GM12878 (cell line): ENCODE measurements around the gene KAZN. TPM values are rescaled to one million over a fixed set of nuclear protein-coding genes. Genes with fewer than 3 reads are reported as not detected.

Experiments used
- ATAC-seq: fragments of 200-7000 bp; cut with Tn5 transposase; 3 replicates; pipeline ENCODE4 v1.9.1; 2020; ENCODE audit warnings: mild to moderate bottlenecking, moderate library complexity
- BruUV-seq: library from RNA; stranded (reverse); fragments of 400-500 nt; replicated peaks from 2 replicates; lab custom pipeline; 2021; lab: Mats Ljungman, UMichigan
- CTCF ChIA-PET: fragments of 300-600 bp; sonication (Branson Sonifier 250); formaldehyde crosslinking; extraction: SDS; loops from one replicate; lab custom pipeline; 2021; ENCODE audit warnings: inconsistent platforms; lab: Yijun Ruan, JAX
- POLR2A ChIA-PET: fragments of 350-600 bp; formaldehyde crosslinking; extraction: SDS; loops from one replicate; lab custom pipeline; 2021; ENCODE audit warnings: inconsistent platforms; lab: Charles Lee
- RAD21 ChIA-PET: fragments of 300-600 bp; sonication (Branson Sonifier 250); formaldehyde crosslinking; loops from one replicate; lab custom pipeline; 2023; ENCODE audit warnings: antibody characterized with exemption; ENCODE audit not compliant: unreplicated experiment; lab: Charles Lee
- SMC1A ChIA-PET: fragments of 300-600 bp; sonication (Branson Sonifier 250); formaldehyde crosslinking; loops from one replicate; lab custom pipeline; 2023; ENCODE audit not compliant: unreplicated experiment, uncharacterized antibody; lab: Charles Lee
- DNase-seq: peaks from one replicate; pipeline ENCODE4 v3.0.0-alpha.2; 2011; ENCODE audit warnings: low read depth, low spot score
- FAIRE-seq: peaks from 3 replicates; lab custom pipeline; 2011; peaks lifted over from hg19 to GRCh38; lab: Jason Lieb, UNC
- H2AFZ ChIP-seq: 2 replicates; pipeline ENCODE4 v1.6.0; 2011; ENCODE audit warnings: low read depth, low read length, control low read depth; ENCODE audit not compliant: control insufficient read depth
- H3K27ac ChIP-seq: 2 replicates; pipeline ENCODE4 v1.5.1; 2011; ENCODE audit warnings: control low read depth; ENCODE audit not compliant: control insufficient read depth, insufficient read depth
- H3K27me3 ChIP-seq, 2 experiments: replicated peaks in 1 of 2; 2 replicates each; pipeline versions ENCODE4 v1.6.0 to v1.6.1; 2011; ENCODE audit warnings: low read length in 1 of 2; ENCODE audit not compliant: control insufficient read depth in 2 of 2, insufficient read depth in 2 of 2
- H3K36me3 ChIP-seq, 2 experiments: 2 replicates each; pipeline ENCODE4 v1.5.1; 2011; ENCODE audit warnings: low read length in 1 of 2; ENCODE audit not compliant: control insufficient read depth in 2 of 2, insufficient read depth in 2 of 2
- H3K4me1 ChIP-seq: 2 replicates; pipeline ENCODE4 v1.6.1; 2011; ENCODE audit warnings: mild to moderate bottlenecking, low read length, moderate library complexity, mixed read lengths; ENCODE audit not compliant: control insufficient read depth, insufficient read depth
- H3K4me2 ChIP-seq: 2 replicates; pipeline ENCODE4 v1.6.0; 2011; ENCODE audit warnings: control low read depth; ENCODE audit not compliant: control insufficient read depth, insufficient read depth
- H3K4me3 ChIP-seq: fragments of 200-600 bp; sonication (generic); 2 replicates; pipeline ENCODE4 v1.5.1; 2016
- H3K79me2 ChIP-seq: 2 replicates; pipeline ENCODE4 v1.6.0; 2011; ENCODE audit warnings: low read length; ENCODE audit not compliant: control insufficient read depth, insufficient read depth
- H3K9ac ChIP-seq: 2 replicates; pipeline ENCODE4 v1.8.0; 2011; ENCODE audit warnings: low read length, control low read depth, mixed read lengths; ENCODE audit not compliant: control insufficient read depth, insufficient read depth
- H3K9me3 ChIP-seq: replicated peaks from 3 replicates; pipeline ENCODE4 v1.5.1; 2011; ENCODE audit warnings: mild to moderate bottlenecking, low read length; ENCODE audit not compliant: control insufficient read depth, insufficient read depth
- H4K20me1 ChIP-seq: 2 replicates; pipeline ENCODE4 v1.6.0; 2011; ENCODE audit not compliant: control insufficient read depth, insufficient read depth
- ASH2L ChIP-seq: fragments of 300-600, 200-600 bp; sonication (generic); IDR thresholded peaks from 2 replicates; pipeline ENCODE4 v1.6.1; 2017; ENCODE audit warnings: low read depth, mild to moderate bottlenecking, borderline replicate concordance
- BCL11A ChIP-seq: IDR thresholded peaks from 2 replicates; pipeline ENCODE4 v1.6.1; 2011; ENCODE audit warnings: low read depth, low read length
- CHD1 ChIP-seq: IDR thresholded peaks from 2 replicates; pipeline ENCODE4 v1.6.1; 2012; ENCODE audit warnings: low read depth, low read length, improper control_type of control experiment
- ESRRA ChIP-seq: IDR thresholded peaks from 2 replicates; pipeline ENCODE4 v1.6.1; 2012; ENCODE audit warnings: mild to moderate bottlenecking, low read length, improper control_type of control experiment
- FOXM1 ChIP-seq: IDR thresholded peaks from 2 replicates; pipeline ENCODE4 v1.6.1; 2012; ENCODE audit warnings: low read depth, mild to moderate bottlenecking, inconsistent platforms, low read length, moderate library complexity
- HCFC1 ChIP-seq: fragments of 150-350 bp; IDR thresholded peaks from 2 replicates; pipeline ENCODE4 v1.6.1; 2014; ENCODE audit warnings: low read length
- HDAC2 ChIP-seq: fragments of 200-600 bp; sonication (generic); IDR thresholded peaks from 2 replicates; pipeline ENCODE4 v1.6.1; 2017
- IKZF1 ChIP-seq: fragments of 450-650 bp; conservative IDR thresholded peaks from 2 replicates; pipeline ENCODE4 v1.6.1; 2017; ENCODE audit warnings: antibody characterized with exemption, mild to moderate bottlenecking
- KAT2A ChIP-seq: conservative IDR thresholded peaks from 2 replicates; pipeline ENCODE4 v1.6.1; 2011; ENCODE audit warnings: low read depth, low read length; ENCODE audit not compliant: control insufficient read depth
- KDM1A ChIP-seq: fragments of 200-600 bp; sonication (generic); IDR thresholded peaks from 2 replicates; pipeline ENCODE4 v1.6.1; 2016; ENCODE audit warnings: borderline replicate concordance
- MEF2B ChIP-seq: fragments of 450-650 bp; IDR thresholded peaks from 2 replicates; pipeline ENCODE4 v1.6.1; 2018; ENCODE audit warnings: mild to moderate bottlenecking, moderate library complexity; ENCODE audit not compliant: partially characterized antibody, poor library complexity, severe bottlenecking
- MYC ChIP-seq: IDR thresholded peaks from 2 replicates; pipeline ENCODE4 v1.6.1; 2011; ENCODE audit warnings: mild to moderate bottlenecking, low read length, moderate library complexity, inconsistent platforms; ENCODE audit not compliant: insufficient read depth, insufficient replicate concordance, insufficient read length, severe bottlenecking
- RAD51 ChIP-seq: fragments of 450-650 bp; IDR thresholded peaks from 2 replicates; pipeline ENCODE4 v1.6.1; 2016; ENCODE audit warnings: moderate library complexity, mild to moderate bottlenecking, inconsistent platforms
- RB1 ChIP-seq: fragments of 450-650 bp; formaldehyde crosslinking; IDR thresholded peaks from 2 replicates; pipeline ENCODE4 v1.6.1; 2017; ENCODE audit warnings: mild to moderate bottlenecking, borderline replicate concordance
- YBX1 ChIP-seq: fragments of 450-650 bp; IDR thresholded peaks from 2 replicates; pipeline ENCODE4 v1.6.1; 2016; ENCODE audit warnings: antibody characterized with exemption
- WGBS: methylation state at CpG from one replicate; pipeline ENCODE4 v1.1.6; 2016; ENCODE audit warnings: low lambda C conversion rate; ENCODE audit not compliant: insufficient replicate concordance, insufficient coverage; ENCODE audit errors: missing lambda C conversion rate; 5-methylcytosine and 5-hydroxymethylcytosine counted together
- in situ Hi-C: fragments of 300-500 bp; cut with MboI; formaldehyde crosslinking; loops from 9 replicates; pipeline ENCODE4 v1.14.3; 2018; ENCODE audit warnings: mixed read lengths
- intact Hi-C: fragments of 100-400 bp; cut with micrococcal nuclease; formaldehyde crosslinking; loops from one replicate; pipeline ENCODE4 v1.14.2; 2022; ENCODE audit not compliant: unreplicated experiment
- polyA plus RNA-seq, 11 experiments: library from polyadenylated mRNA; depleted of rRNA in 4 of 11; unstranded in 6 of 11; stranded (reverse) in 5 of 11; fragments of >200 nt; fragmentation: Nextera tagmentation in 4 of 11; fragmentation: Illumina TruSeq in 1 of 11; extraction: Ambion mirVana in 4 of 11; extraction: Trizol in 1 of 11; gene quantifications; 1 replicate in 1 of 11; 2 replicates in 10 of 11; pipeline versions ENCODE4 v1.2.1 to v1.2.3, GENCODE V29; 2011 to 2016; ENCODE audit warnings: inconsistent platforms in 2 of 11, missing spikeins in 2 of 11, low read depth in 1 of 11
- total RNA-seq, 4 experiments: library from RNA; depleted of rRNA in 3 of 4; stranded (reverse); fragments of >200 nt in 3 of 4; fragmentation: Illumina TruSeq in 1 of 4; extraction: Trizol in 1 of 4; gene quantifications; 2 replicates each; pipeline versions ENCODE4 v1.2.1 to v1.2.3, GENCODE V29; 2013 to 2021
- TF ChIP-seq, protein P1 (sequence below): IDR thresholded peaks from 2 replicates; pipeline ENCODE4 v1.6.1; 2011; ENCODE audit warnings: low read depth, low read length, improper control_type of control experiment, borderline replicate concordance
- TF ChIP-seq, protein P2 (sequence below): IDR thresholded peaks from 2 replicates; pipeline ENCODE4 v1.6.1; 2011; ENCODE audit warnings: low read depth, mild to moderate bottlenecking, low read length, moderate library complexity, borderline replicate concordance; ENCODE audit errors: extremely low read depth
- TF ChIP-seq, protein P3 (sequence below): fragments of 450-650 bp; IDR thresholded peaks from 2 replicates; pipeline ENCODE4 v1.6.1; 2018; ENCODE audit warnings: mild to moderate bottlenecking, low read depth, moderate library complexity; ENCODE audit not compliant: partially characterized antibody
- TF ChIP-seq, protein P4 (sequence below): IDR thresholded peaks from 2 replicates; pipeline ENCODE4 v1.6.1; 2011; ENCODE audit warnings: borderline replicate concordance, low read depth, mild to moderate bottlenecking, moderate library complexity, mixed read lengths, low read length; ENCODE audit not compliant: insufficient read depth; ENCODE audit errors: extremely low read length

KAZN gene
- total and polyA plus RNA-seq, 10 of the 15 experiments (the other 5 are each of a cell fraction or from before 2014, with no cell fraction given) = 0.72 to 4.0 (median 1.2) TPM

DNA sequence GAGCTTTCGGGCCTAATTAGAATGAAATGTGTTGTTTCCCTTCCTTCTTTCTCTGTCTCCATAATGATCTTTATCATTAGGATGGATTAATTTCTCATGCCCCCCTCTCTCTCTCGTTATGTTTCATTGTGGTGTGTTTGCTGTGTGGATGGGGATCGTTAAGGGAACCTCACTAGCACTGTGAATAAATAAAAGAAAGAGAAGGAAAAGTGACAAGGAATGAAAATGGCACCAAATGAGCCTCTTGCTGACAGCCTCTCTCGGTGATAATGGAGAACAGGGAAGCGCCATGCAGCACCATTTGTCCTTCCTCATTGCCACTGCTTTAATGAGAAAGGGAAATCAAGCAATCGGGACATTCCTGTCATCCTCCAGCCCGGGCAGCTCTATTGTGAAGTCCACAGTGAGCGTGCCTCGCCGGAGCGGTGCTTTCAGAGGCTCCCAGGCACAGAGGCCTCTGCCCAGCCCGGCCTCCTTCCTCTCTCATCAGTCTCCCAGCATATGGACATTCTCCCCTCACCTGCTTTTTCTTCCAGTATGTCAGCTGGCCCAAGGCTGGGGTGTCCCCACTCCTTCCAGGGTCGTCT is 289.4 kb downstream of the KAZN start (continued):
- TF ChIP-seq YBX1 = no peak

DNA sequence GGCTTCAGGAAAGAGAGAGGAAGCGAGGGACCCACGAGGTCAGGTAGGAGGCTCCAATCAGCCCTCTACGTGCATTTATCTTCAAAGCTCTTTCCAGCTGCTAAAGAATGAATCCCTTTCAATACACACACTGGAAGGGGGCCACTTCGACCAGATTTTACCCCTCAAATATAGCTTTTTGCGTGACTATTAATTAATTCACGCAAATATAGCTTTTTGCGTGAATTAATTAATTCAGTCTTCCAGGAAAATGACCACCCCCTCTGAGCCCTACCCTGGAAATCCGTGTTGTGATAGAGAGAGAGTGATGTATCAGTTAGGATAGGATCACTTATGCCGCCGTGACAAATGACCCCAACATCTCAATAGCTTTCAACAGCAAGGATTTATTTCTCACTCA is 289.9 kb downstream of the KAZN start:
- 33% methylated on average over 10 of the region's 10 CpGs for WGBS
- Histone ChIP-seq H2AFZ (no peak overlapping the region), H3K27me3 (no peaks in the 10 kb centered on the region; a peak in 2 of 4 replicates), H3K9me3 (no peaks in the 10 kb centered on the region), H4K20me1 (no peaks in the 10 kb centered on the region), H3K36me3 (no peaks in the 10 kb centered on the region), H3K9ac (no peak overlapping the region), H3K4me3 (no peak overlapping the region), H3K79me2 (no peaks in the 10 kb centered on the region), H3K4me1 (no peaks in the 10 kb centered on the region), H3K27ac (no peak overlapping the region), H3K4me2 (no peak overlapping the region)
- ChIA-PET SMC1A (interaction anchor here (1.5 kb wide), 1 partner anchor 10 kb away, joined by 4 read pairs; no protein-coding TSS in a partner anchor), RAD21 (no interaction called here), POLR2A (no interaction called here), CTCF (interaction anchor here (0.8 to 1.2 kb wide), 3 partner anchors 9 to 159 kb away, joined by 3 to 4 read pairs (median 4); no protein-coding TSS in a partner anchor)
- ATAC-seq = no peak
- FAIRE-seq = no peak
- in situ Hi-C loops (no loop called here), intact Hi-C loops (no loop called here)
- no TSS peak for BruUV-seq
- no peak for DNase-seq
- no peak for TF ChIP-seq HDAC2
- TF ChIP-seq IKZF1 = no peak
- TF ChIP-seq MEF2B = no peak
- TF ChIP-seq RB1 = no peak
- no peak for TF ChIP-seq MYC
- TF ChIP-seq FOXM1 = no peak
- TF ChIP-seq, protein P1, sequence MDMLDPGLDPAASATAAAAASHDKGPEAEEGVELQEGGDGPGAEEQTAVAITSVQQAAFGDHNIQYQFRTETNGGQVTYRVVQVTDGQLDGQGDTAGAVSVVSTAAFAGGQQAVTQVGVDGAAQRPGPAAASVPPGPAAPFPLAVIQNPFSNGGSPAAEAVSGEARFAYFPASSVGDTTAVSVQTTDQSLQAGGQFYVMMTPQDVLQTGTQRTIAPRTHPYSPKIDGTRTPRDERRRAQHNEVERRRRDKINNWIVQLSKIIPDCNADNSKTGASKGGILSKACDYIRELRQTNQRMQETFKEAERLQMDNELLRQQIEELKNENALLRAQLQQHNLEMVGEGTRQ = no peak
- no peak for TF ChIP-seq CHD1
- no peak for TF ChIP-seq KAT2A
- no peak for TF ChIP-seq KDM1A
- TF ChIP-seq, protein P2, sequence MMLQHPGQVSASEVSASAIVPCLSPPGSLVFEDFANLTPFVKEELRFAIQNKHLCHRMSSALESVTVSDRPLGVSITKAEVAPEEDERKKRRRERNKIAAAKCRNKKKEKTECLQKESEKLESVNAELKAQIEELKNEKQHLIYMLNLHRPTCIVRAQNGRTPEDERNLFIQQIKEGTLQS = no peak
- no peak for TF ChIP-seq HCFC1
- no peak for TF ChIP-seq ASH2L
- no peak for TF ChIP-seq RAD51
- TF ChIP-seq, protein P3, sequence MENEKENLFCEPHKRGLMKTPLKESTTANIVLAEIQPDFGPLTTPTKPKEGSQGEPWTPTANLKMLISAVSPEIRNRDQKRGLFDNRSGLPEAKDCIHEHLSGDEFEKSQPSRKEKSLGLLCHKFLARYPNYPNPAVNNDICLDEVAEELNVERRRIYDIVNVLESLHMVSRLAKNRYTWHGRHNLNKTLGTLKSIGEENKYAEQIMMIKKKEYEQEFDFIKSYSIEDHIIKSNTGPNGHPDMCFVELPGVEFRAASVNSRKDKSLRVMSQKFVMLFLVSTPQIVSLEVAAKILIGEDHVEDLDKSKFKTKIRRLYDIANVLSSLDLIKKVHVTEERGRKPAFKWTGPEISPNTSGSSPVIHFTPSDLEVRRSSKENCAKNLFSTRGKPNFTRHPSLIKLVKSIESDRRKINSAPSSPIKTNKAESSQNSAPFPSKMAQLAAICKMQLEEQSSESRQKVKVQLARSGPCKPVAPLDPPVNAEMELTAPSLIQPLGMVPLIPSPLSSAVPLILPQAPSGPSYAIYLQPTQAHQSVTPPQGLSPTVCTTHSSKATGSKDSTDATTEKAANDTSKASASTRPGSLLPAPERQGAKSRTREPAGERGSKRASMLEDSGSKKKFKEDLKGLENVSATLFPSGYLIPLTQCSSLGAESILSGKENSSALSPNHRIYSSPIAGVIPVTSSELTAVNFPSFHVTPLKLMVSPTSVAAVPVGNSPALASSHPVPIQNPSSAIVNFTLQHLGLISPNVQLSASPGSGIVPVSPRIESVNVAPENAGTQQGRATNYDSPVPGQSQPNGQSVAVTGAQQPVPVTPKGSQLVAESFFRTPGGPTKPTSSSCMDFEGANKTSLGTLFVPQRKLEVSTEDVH = no peak
- no peak for TF ChIP-seq ESRRA
- TF ChIP-seq BCL11A = no peak
- TF ChIP-seq, protein P4, sequence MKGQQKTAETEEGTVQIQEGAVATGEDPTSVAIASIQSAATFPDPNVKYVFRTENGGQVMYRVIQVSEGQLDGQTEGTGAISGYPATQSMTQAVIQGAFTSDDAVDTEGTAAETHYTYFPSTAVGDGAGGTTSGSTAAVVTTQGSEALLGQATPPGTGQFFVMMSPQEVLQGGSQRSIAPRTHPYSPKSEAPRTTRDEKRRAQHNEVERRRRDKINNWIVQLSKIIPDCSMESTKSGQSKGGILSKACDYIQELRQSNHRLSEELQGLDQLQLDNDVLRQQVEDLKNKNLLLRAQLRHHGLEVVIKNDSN = no peak
